Mammary epithelial cell (primary cell): ENCODE results near the gene RNF220.
"Not testable (repeated sequence)": the region's sequence is repeated elsewhere in the genome, so short reads cannot be mapped to it uniquely, and the experiment has no call there.

Source experiments
- EZH2 ChIP-seq: IDR thresholded peaks from 2 replicates; pipeline ENCODE4 v1.6.1; 2012; ENCODE audit warnings: low read length, inconsistent platforms, borderline replicate concordance
- TF ChIP-seq, protein P1 (sequence below), 2 donors: IDR thresholded peaks in 1 of 2; conservative IDR thresholded peaks in 1 of 2; 2 replicates each; pipeline ENCODE4 v1.5.1; 2011 to 2012; ENCODE audit warnings: inconsistent platforms in 2 of 2, low read length in 2 of 2, mild to moderate bottlenecking in 2 of 2, control low read depth in 1 of 2, low read depth in 1 of 2; ENCODE audit not compliant: insufficient read depth in 1 of 2; ENCODE audit errors: extremely low read depth in 1 of 2

DNA sequence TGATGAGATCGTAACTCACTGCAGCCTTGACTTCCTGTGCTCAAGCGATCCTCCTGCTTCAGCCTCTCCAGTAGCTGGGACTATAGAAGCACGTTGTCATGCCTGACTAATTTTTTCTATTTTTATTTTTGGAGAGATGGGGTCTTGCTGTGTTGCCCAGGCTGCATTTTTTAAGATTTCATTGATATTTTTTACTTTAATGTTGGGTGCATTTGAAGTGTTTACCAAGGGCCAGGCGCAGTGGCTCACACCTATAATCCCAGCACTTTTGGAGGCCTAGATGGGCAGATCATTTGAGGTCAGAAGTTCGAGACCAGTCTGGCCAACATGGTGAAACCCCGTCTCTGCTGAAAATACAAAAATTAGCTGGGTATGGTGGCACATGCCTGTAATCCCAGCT is 97.8 kb downstream of the RNF220 start:
- TF ChIP-seq EZH2 = not testable (repeated sequence)
- TF ChIP-seq, protein P1, sequence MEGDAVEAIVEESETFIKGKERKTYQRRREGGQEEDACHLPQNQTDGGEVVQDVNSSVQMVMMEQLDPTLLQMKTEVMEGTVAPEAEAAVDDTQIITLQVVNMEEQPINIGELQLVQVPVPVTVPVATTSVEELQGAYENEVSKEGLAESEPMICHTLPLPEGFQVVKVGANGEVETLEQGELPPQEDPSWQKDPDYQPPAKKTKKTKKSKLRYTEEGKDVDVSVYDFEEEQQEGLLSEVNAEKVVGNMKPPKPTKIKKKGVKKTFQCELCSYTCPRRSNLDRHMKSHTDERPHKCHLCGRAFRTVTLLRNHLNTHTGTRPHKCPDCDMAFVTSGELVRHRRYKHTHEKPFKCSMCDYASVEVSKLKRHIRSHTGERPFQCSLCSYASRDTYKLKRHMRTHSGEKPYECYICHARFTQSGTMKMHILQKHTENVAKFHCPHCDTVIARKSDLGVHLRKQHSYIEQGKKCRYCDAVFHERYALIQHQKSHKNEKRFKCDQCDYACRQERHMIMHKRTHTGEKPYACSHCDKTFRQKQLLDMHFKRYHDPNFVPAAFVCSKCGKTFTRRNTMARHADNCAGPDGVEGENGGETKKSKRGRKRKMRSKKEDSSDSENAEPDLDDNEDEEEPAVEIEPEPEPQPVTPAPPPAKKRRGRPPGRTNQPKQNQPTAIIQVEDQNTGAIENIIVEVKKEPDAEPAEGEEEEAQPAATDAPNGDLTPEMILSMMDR (conservative IDR thresholded peaks at IDR 0.05 in 1 of 2, IDR thresholded peaks at IDR 0.05 in 1 of 2; ENCODE audit: extremely low read depth in 1 of 2, insufficient read depth in 1 of 2, low read depth in 1 of 2, low read length in 2 of 2) = not testable (repeated sequence)
